ENCODE measurements around the gene ASXL2.
"Not testable (repeated sequence)": the region's sequence is repeated elsewhere in the genome, so short reads cannot be mapped to it uniquely, and the experiment has no call there.

ASXL2 gene

GRCh38 chr2:25844089-25844488, 34.2 kb downstream of the ASXL2 start:
- DNase-seq = no peak
- in situ Hi-C loops (cut with MboI; ENCODE audit: low pct_unique_long_range_greater_than_20kb, low sequenced_read_pairs) = no loop called here

DNA sequence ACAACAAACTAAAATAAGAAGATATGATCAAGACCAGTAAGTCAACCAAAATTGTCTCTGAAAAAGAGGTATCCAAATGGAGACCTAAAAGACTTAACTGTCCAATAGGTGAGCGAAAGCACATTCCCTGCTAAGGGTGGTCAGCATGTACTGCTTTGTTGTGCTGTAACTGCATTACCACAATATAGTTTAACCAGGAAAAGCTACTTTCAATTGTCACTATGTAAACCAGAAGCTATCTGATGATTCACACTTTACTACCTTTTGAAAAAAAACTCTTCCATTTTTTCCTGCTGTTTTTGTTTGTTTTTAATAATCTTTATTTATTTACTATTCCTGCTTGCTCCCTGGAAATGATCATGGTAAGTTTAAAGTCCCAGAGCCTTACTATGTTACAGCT, 36.1 kb downstream of the ASXL2 start:
- in situ Hi-C loops (cut with MboI; ENCODE audit: low pct_unique_long_range_greater_than_20kb, low sequenced_read_pairs) = no loop called here
- no peak for DNase-seq

GRCh38 chr2:25838152-25838756, 40.0 kb downstream of the ASXL2 start:
- DNase-seq = no peak
- in situ Hi-C loops (cut with MboI; ENCODE audit: low pct_unique_long_range_greater_than_20kb, low sequenced_read_pairs) = no loop called here

DNA sequence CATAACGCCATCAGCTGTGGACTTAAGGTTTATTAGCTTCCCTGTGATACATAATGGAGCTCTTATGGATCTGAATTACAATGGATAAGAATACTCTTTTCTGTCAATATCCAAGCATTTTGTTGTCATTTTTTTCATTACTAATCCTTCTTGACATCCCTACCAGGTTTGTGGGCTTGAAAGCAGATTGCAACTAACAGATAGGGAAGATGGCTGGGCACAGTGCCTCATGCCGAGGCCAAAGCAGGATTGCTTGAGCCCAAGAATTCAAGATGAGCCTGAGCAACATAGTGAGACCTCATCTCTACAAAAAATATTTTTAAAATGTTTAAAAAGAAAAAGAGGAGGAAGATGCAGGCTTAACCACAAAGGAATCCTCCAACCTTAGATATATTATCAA, 42.4 kb downstream of the ASXL2 start:
- no peak for DNase-seq
- in situ Hi-C loops (cut with MboI; ENCODE audit: low pct_unique_long_range_greater_than_20kb, low sequenced_read_pairs) = no loop called here

DNA sequence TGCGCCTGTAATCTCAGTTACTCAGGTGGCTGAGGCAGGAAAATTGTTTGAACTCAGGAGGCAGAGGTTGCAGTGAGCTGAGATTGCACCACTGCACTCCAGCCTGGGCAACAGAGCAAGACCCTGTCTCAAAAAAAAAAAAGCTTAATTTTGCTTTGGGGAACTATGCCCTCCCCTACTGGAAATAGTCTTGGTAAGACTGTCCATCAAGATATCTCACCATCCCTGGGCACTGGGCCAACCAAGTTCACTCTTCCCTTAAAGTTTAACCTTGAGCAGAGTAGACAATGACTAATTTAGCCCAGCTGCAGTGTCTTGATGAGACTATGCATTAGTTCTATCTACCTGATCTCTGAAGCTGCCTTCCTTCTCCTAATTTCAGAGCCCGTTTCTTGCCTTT, 44.7 kb downstream of the ASXL2 start:
- in situ Hi-C loops (cut with MboI; ENCODE audit: low pct_unique_long_range_greater_than_20kb, low sequenced_read_pairs) = no loop called here
- no peak for DNase-seq

- in situ Hi-C loops (cut with MboI; ENCODE audit: low pct_unique_long_range_greater_than_20kb, low sequenced_read_pairs) = no loop called here
- no peak for DNase-seq
Measured at GRCh38 chr2:25832897-25833296, 45.4 kb downstream of the ASXL2 start.

DNA sequence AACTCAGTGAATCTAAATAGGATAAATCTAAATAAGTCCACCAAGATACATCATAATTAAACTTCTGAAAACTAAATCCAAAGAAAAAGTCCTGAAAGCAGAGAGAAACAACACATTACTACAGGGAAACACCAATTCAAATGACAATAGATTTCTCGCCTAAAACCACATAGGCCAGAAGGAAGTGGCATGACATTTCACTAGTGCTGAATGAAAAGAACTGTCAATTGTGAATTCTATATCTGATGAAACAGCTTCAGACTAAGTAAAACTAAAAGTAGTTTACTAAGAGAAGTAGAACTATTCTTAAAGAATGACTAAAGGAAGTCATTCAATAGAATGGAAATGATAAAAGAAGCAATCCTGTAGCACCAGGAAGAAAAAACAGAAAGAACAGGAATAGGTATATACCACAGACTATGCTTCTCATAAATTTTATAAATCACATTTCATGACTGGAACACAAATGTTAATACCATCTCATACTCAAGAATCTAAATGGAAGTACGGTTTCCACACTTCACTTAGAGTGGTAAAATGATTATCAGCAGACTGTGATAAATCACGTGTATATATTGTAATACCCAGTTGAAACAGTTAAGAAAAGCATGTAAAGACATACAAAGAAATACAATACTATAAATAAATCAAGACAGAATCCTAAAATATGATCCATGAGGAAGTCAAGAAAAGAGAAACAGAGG, 46.4 kb downstream of the ASXL2 start:
- in situ Hi-C loops (cut with MboI; ENCODE audit: low pct_unique_long_range_greater_than_20kb, low sequenced_read_pairs) = no loop called here
- peak; percentile 21 for DNase-seq

DNA sequence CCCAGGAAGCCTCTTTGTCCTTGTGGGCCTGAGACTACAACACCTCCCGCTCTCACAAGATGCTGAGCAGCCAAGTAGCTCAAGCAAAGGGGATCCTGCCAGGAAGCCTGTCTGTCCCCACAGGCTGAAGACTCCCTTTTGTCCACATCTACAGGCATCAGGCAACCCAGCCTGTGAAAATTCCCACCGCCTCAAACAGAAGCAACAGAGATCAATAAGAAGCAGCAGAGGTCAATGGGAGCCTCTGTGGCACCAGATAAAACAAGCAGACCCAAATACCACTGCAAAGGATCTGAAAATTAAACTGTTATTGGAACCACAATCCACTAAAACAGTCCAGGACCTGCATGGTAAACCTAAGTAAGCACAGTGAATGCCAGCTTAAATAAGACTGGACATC, 48.5 kb downstream of the ASXL2 start:
- in situ Hi-C loops (cut with MboI; ENCODE audit: low pct_unique_long_range_greater_than_20kb, low sequenced_read_pairs) = no loop called here

DNA sequence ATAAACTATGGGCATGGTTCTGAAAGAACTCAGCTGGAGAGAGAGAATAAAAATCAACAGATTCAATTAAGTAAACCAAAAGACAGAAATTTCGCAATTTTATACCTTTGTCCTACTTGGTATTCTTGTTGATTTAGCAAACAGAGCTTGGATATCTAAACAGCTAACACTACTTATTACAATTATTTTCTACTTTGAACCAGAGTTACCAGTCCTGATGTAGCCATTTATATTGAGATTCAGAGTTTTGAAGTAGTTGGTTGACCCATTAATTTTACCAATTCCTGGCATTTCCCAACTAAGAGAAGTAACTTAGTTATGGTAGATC, 48.9 kb downstream of the ASXL2 start:
- no peak for DNase-seq
- in situ Hi-C loops (cut with MboI; ENCODE audit: low pct_unique_long_range_greater_than_20kb, low sequenced_read_pairs) = no loop called here

More for the DNA sequence above, 48.5 kb downstream of the ASXL2 start:
- no peak for DNase-seq

DNA sequence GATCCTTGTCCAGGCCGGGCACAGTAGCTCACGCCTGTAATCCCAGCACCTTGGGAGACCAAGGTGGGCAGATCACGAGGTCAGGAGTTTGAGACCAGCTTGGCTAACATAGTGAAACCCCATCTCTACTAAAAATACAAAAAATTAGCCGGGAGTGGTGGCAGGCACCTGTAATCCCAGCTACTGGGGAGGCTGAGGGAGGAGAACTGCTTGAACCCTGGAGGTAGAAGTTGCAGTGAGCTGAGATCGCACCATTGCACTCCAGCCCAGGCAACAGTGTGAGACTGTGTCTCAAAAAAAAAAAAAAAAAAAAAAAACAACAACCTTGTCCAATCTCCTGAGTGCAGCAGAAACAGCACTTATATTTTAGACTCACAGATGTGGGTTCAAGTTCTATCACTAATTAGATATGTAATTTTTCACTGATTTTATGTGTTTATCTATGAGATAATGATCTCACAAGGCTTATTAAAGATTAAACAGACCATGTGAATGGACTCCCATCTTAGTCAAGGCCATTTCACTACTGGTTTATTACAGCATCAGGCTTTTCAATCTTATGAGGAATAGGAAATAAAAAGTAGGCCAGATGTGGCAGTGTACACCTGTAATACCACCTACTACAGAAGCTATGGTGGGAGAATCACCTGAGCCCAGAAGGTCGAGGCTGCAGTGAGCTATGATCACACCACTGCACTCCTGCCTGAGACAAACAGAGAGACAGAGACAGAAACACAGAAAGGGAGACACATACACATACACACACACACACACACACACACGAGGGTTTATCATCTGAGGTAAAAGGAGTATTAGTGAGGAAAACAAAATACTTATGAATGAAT, 49.5 kb downstream of the ASXL2 start:
- DNase-seq; in situ Hi-C loops (cut with MboI; ENCODE audit: low pct_unique_long_range_greater_than_20kb, low sequenced_read_pairs): not testable (repeated sequence)

GRCh38 chr2:25825238-25825637, 53.0 kb downstream of the ASXL2 start:
- DNase-seq = no peak
- in situ Hi-C loops (cut with MboI; ENCODE audit: low pct_unique_long_range_greater_than_20kb, low sequenced_read_pairs) = no loop called here

- in situ Hi-C loops (cut with MboI; ENCODE audit: low pct_unique_long_range_greater_than_20kb, low sequenced_read_pairs) = no loop called here
- no peak for DNase-seq
Measured at GRCh38 chr2:25824718-25825117, 53.6 kb downstream of the ASXL2 start.

- no peak for DNase-seq
- in situ Hi-C loops (cut with MboI; ENCODE audit: low pct_unique_long_range_greater_than_20kb, low sequenced_read_pairs) = no loop called here
Measured at GRCh38 chr2:25824216-25824615, 54.1 kb downstream of the ASXL2 start.

GRCh38 chr2:25822190-25823117, 55.8 kb downstream of the ASXL2 start:
- no peak for DNase-seq
- in situ Hi-C loops (cut with MboI; ENCODE audit: low pct_unique_long_range_greater_than_20kb, low sequenced_read_pairs) = no loop called here

- DNase-seq = no peak
- in situ Hi-C loops (cut with MboI; ENCODE audit: low pct_unique_long_range_greater_than_20kb, low sequenced_read_pairs) = no loop called here
Measured at GRCh38 chr2:25821225-25822056, 56.8 kb downstream of the ASXL2 start.

DNA sequence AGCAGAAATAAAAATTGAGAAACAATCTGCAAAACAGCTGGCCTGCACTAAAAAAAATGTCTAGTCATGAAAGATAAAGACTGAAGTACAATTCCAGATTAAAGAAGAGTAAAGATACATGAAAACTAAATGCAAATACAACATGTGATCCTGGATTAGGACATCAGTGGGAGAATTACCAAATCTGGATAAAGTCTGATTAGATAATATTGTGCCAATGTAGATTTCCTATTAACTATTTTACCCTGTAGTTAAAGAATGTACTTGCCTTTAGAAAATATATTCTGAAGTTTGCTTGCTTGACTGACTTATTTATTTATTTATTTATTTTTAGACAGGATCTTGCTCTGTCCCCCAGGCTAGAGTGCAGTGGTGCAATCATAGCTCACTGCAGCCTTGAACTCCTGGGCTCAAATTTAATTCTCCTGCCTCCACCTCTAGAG, 58.7 kb downstream of the ASXL2 start:
- in situ Hi-C loops (cut with MboI; ENCODE audit: low pct_unique_long_range_greater_than_20kb, low sequenced_read_pairs) = no loop called here
- no peak for DNase-seq

GRCh38 chr2:25817630-25818029, 60.7 kb downstream of the ASXL2 start:
- no peak for DNase-seq
- in situ Hi-C loops (cut with MboI; ENCODE audit: low pct_unique_long_range_greater_than_20kb, low sequenced_read_pairs) = no loop called here

GRCh38 chr2:25817006-25817405, 61.3 kb downstream of the ASXL2 start:
- DNase-seq = no peak
- in situ Hi-C loops (cut with MboI; ENCODE audit: low pct_unique_long_range_greater_than_20kb, low sequenced_read_pairs) = no loop called here

Measured in KBM-7 (cell line).